OCI-LY7 (cell line): ENCODE measurements around the gene CDCA8. TPM values are rescaled to one million over a fixed set of nuclear protein-coding genes. Genes with fewer than 3 reads are reported as not detected.

Source experiments
- BruUV-seq: library from RNA; stranded (reverse); fragments of 400-500 nt; replicated peaks from 2 replicates; lab custom pipeline; 2021; lab: Mats Ljungman, UMichigan
- CTCF ChIA-PET: fragments of 300-600 bp; sonication (Branson Sonifier 250); formaldehyde crosslinking; loops from one replicate; lab custom pipeline; 2022; ENCODE audit warnings: antibody characterized with exemption; ENCODE audit not compliant: unreplicated experiment; lab: Charles Lee
- POLR2A ChIA-PET: fragments of 300-600 bp; sonication (Branson Sonifier 250); formaldehyde crosslinking; loops from one replicate; lab custom pipeline; 2022; ENCODE audit warnings: antibody characterized with exemption; lab: Charles Lee
- DNase-seq: peaks from one replicate; pipeline ENCODE4 v3.0.0-alpha.2; 2015; ENCODE audit warnings: low spot score
- H2AFZ ChIP-seq: fragments of 200-600 bp; sonication (generic), shearing (Covaris generic); 2 replicates; pipeline ENCODE4 v1.6.1; 2014; ENCODE audit warnings: mild to moderate bottlenecking, antibody characterized with exemption, low read length, moderate library complexity
- H3K27ac ChIP-seq: fragments of 200-600 bp; sonication (generic); 2 replicates; pipeline ENCODE4 v1.5.1; 2014; ENCODE audit warnings: mixed run types, low read depth, mild to moderate bottlenecking, moderate library complexity, low read length, inconsistent platforms; ENCODE audit not compliant: poor library complexity, severe bottlenecking
- H3K36me3 ChIP-seq: fragments of 200-600 bp; sonication (generic); 2 replicates; pipeline ENCODE4 v1.6.1; 2014; ENCODE audit warnings: mild to moderate bottlenecking, antibody characterized with exemption, low read length, moderate library complexity, mixed read lengths; ENCODE audit not compliant: insufficient read depth
- H3K4me1 ChIP-seq: fragments of 200-600 bp; sonication (generic); 2 replicates; pipeline ENCODE4 v1.5.1; 2014; ENCODE audit warnings: mild to moderate bottlenecking, low read length; ENCODE audit not compliant: insufficient read depth, poor library complexity, severe bottlenecking
- H3K4me2 ChIP-seq: fragments of 200-600 bp; sonication (generic); 2 replicates; pipeline ENCODE4 v1.6.1; 2014; ENCODE audit warnings: mild to moderate bottlenecking, low read length
- H3K4me3 ChIP-seq: fragments of 200-600 bp; sonication (generic); 2 replicates; pipeline ENCODE4 v1.5.1; 2014; ENCODE audit warnings: mild to moderate bottlenecking, low read depth, low read length; ENCODE audit not compliant: poor library complexity, severe bottlenecking
- H3K79me2 ChIP-seq: fragments of 200-600 bp; sonication (generic); 2 replicates; pipeline ENCODE4 v1.6.1; 2016; ENCODE audit warnings: low read depth, mild to moderate bottlenecking, low read length, moderate library complexity, mixed read lengths; ENCODE audit not compliant: insufficient read depth
- H3K9me2 ChIP-seq: fragments of 200-600 bp; sonication (generic); 2 replicates; pipeline ENCODE4 v1.6.1; 2016; ENCODE audit warnings: mild to moderate bottlenecking, low read length, mixed read lengths; ENCODE audit not compliant: insufficient read depth
- H3K9me3 ChIP-seq: fragments of 200-600 bp; sonication (generic); 2 replicates; pipeline ENCODE4 v1.6.1; 2014; ENCODE audit warnings: mild to moderate bottlenecking, mixed run types, low read length, mixed read lengths
- H4K20me1 ChIP-seq: fragments of 200-600 bp; sonication (generic); 2 replicates; pipeline ENCODE4 v1.6.1; 2014; ENCODE audit warnings: mild to moderate bottlenecking, antibody characterized with exemption, low read length, moderate library complexity, mixed read lengths; ENCODE audit not compliant: insufficient read depth
- CTCF ChIP-seq: fragments of 200-600 bp; sonication (generic); conservative IDR thresholded peaks from 2 replicates; pipeline ENCODE4 v1.5.1; 2014; ENCODE audit warnings: mild to moderate bottlenecking, antibody characterized with exemption, low read length, moderate library complexity, mixed read lengths
- EZH2phosphoT487 ChIP-seq: fragments of 200-600 bp; sonication (generic); IDR thresholded peaks from 2 replicates; pipeline ENCODE4 v1.6.1; 2018; ENCODE audit warnings: low read depth, borderline replicate concordance, mild to moderate bottlenecking, mixed run types, antibody characterized with exemption, low read length, moderate library complexity, mixed read lengths
- intact Hi-C: fragments of 100-400 bp; cut with micrococcal nuclease; formaldehyde crosslinking; loops from one replicate; pipeline ENCODE4 v1.10.0; 2022; ENCODE audit not compliant: unreplicated experiment
- total RNA-seq, 2 experiments: library from RNA; depleted of rRNA in 1 of 2; stranded (reverse); fragments of >200 nt in 1 of 2; shearing (Covaris generic) in 1 of 2; gene quantifications; 2 replicates each; pipeline ENCODE4 v1.2.3, GENCODE V29; 2014 to 2022

CDCA8 gene
- total RNA-seq, 2 experiments from 2014 or later = 60.0 to 111 TPM

DNA sequence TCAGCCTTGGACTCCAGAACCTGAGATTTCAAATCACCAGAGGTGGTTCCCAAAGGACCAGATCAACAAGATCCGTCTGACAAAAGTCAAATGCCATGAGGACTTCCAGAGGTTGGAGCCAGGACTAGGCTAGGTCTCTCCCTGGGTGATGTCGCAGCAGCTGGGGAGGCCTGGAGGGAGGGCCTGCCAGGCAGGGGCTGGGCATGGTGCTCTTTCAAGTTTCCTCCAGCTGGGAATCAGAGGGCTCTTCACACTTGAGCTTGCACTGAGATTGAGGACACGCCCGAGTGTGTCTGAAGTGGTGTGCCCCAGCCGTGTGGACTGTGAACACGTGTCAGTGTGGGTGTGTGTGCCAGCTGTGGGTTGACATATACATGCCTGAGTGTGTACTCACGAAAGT, 36.3 kb upstream of the CDCA8 start:
- no peaks in the 10 kb centered on the region for H3K79me2 ChIP-seq
- H3K9me3 ChIP-seq = no peaks in the 10 kb centered on the region
- H3K4me1 ChIP-seq = no peaks in the 10 kb centered on the region
- H4K20me1 ChIP-seq = no peaks in the 10 kb centered on the region
- BruUV-seq = no TSS peak
- CTCF ChIA-PET = interaction anchor here (0.6 kb wide), 1 partner anchor 220 kb away, joined by 3 read pairs; no protein-coding TSS in a partner anchor
- POLR2A ChIA-PET = no interaction called here
- no peak overlapping the region for H3K4me2 ChIP-seq
- intact Hi-C loops = no loop called here
- no peak for TF ChIP-seq EZH2phosphoT487
- TF ChIP-seq CTCF = no peak
- DNase-seq = no peak
- H3K9me2 ChIP-seq = no peaks in the 10 kb centered on the region
- H3K4me3 ChIP-seq = no peak overlapping the region
- H2AFZ ChIP-seq = no peak overlapping the region
- no peaks in the 10 kb centered on the region for H3K36me3 ChIP-seq
- H3K27ac ChIP-seq = no peak overlapping the region

DNA sequence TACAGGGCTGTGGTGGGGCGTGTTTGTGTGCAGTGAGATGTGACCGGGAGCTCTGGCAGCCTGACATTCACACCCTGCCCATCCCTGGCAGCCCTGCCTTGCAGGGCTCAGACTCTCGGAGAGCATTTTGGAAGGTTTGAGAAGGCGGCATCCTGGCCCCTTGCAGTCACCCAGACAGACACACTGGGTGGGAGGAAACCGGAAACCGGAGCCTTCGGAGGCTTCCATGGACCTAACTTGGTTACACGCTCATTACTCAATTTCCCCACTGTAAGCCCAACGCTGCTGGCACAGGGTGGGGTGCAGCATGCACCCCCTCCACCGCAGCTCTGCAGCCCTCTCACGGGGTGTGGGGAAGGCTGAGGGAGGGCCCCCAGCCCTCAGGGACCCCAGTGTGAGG, 35.4 kb upstream of the CDCA8 start:
- no peak overlapping the region for H3K27ac ChIP-seq
- H3K9me2 ChIP-seq = no peaks in the 10 kb centered on the region
- no peak for TF ChIP-seq EZH2phosphoT487
- no peak for TF ChIP-seq CTCF
- CTCF ChIA-PET = no interaction called here
- H3K79me2 ChIP-seq = no peaks in the 10 kb centered on the region
- intact Hi-C loops = no loop called here
- POLR2A ChIA-PET = no interaction called here
- no peaks in the 10 kb centered on the region for H3K36me3 ChIP-seq
- no peak overlapping the region for H3K4me3 ChIP-seq
- H3K4me2 ChIP-seq = no peak overlapping the region
- no peaks in the 10 kb centered on the region for H4K20me1 ChIP-seq
- H3K4me1 ChIP-seq = peaks cover 5% of the 10 kb centered on the region
- H3K9me3 ChIP-seq = no peaks in the 10 kb centered on the region
- no peak for DNase-seq
- BruUV-seq = no TSS peak
- no peak overlapping the region for H2AFZ ChIP-seq

DNA sequence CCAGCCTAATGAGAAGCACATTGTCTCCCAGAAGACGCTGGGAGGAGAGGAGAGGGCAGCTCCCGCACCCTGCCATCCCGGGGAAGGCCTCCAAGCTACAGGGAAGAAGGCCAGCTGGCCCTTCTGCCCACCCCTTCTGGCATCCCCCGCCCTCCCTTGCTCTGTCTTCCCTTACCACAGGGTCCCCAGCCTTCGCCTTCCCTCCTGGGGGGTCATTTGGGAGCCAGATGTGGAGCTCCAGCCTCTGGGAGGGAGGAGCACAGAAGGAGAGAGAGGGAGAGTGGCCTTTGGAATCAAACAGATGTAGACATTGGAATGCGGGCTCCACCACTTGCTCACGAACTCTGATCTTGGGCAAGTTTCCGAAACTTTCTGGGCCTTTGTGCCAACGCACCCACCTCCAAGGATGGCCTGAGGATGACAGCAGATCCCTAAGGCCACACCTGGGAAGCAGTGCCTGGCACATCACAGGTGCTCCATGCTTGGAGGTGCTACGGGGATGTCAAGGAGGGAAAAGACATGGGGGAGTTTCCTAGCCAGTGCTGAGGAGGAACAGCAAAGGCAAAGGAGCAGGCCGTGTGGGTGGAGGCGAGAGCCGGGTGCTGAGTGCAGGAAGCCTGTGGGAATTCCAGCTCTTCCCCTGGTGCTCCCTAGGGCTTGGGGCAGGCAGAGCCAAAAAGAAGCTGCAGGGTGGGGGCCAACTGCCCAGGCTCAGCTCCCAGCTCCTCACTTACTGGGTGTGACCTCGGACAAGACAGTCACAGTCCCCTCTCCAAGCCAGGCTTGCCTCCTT, 34.5 kb upstream of the CDCA8 start:
- no peak for DNase-seq
- Histone ChIP-seq H3K79me2 (no peaks in the 10 kb centered on the region), H3K4me1 (peaks cover 15% of the 10 kb centered on the region), H3K9me2 (no peaks in the 10 kb centered on the region), H3K4me3 (no peak overlapping the region), H4K20me1 (no peaks in the 10 kb centered on the region), H3K27ac (no peak overlapping the region), H2AFZ (no peak overlapping the region), H3K9me3 (no peaks in the 10 kb centered on the region), H3K4me2 (no peak overlapping the region), H3K36me3 (no peaks in the 10 kb centered on the region)
- intact Hi-C loops = no loop called here
- POLR2A ChIA-PET = no interaction called here
- CTCF ChIA-PET = no interaction called here
- BruUV-seq = no TSS peak
- TF ChIP-seq CTCF (no peak), EZH2phosphoT487 (no peak)
